HG02610 (cell line): ENCODE measurements around the gene SERPINA9.
"Not testable (repeated sequence)": the region's sequence is repeated elsewhere in the genome, so short reads cannot be mapped to it uniquely, and the experiment has no call there.

Experiments used
- ATAC-seq: cut with Tn5 transposase; IDR thresholded peaks from one replicate; pipeline ENCODE4 v1.9.1; 2021; ENCODE audit warnings: mild to moderate bottlenecking, moderate library complexity; ENCODE audit not compliant: unreplicated experiment

SERPINA9 gene

GRCh38 chr14:94427016-94427613, 48.9 kb downstream of the SERPINA9 start:
- no peak for ATAC-seq

- ATAC-seq: no peak
Observed at GRCh38 chr14:94426526-94426925, 49.5 kb downstream of the SERPINA9 start.

GRCh38 chr14:94424371-94424770, 51.6 kb downstream of the SERPINA9 start:
- ATAC-seq: no peak

GRCh38 chr14:94423453-94424056, 52.4 kb downstream of the SERPINA9 start:
- no peak for ATAC-seq

GRCh38 chr14:94421316-94421715, 54.7 kb downstream of the SERPINA9 start:
- ATAC-seq: no peak

GRCh38 chr14:94417497-94418205, 58.3 kb downstream of the SERPINA9 start:
- ATAC-seq: not testable (repeated sequence)
